ENCODE results near the gene LDLRAD4. TPM values are rescaled to one million over a fixed set of nuclear protein-coding genes. Genes with fewer than 3 reads are reported as not detected.

LDLRAD4 gene
- total RNA-seq, 2 donors from 2014 or later: 11.7 to 17.0 TPM

GRCh38 chr18:13379062-13379865 is 160.7 kb downstream of the LDLRAD4 start:
- Histone ChIP-seq H3K9me3 (no peaks in the 10 kb centered on the region), H3K9ac (ENCODE audit: low read depth in 2 of 2, low read length in 2 of 2) (no peak overlapping the region), H3K27me3 (no peaks in the 10 kb centered on the region), H3K4me3 (no peak overlapping the region), H3K36me3 (no peaks in the 10 kb centered on the region), H3K27ac (no peak overlapping the region), H3K4me1 (peaks cover 13% of the 10 kb centered on the region)
- intact Hi-C loops (cut with DNase I): no loop called here
- TF ChIP-seq CTCF (IDR thresholded peaks at IDR 0.05): no peak
- no peak for DNase-seq

- Histone ChIP-seq H3K9me3 (no peaks in the 10 kb centered on the region), H3K4me1 (peaks cover 8% of the 10 kb centered on the region), H3K9ac (ENCODE audit: low read depth in 2 of 2, low read length in 2 of 2) (no peak overlapping the region), H3K27ac (no peak overlapping the region), H3K36me3 (no peaks in the 10 kb centered on the region), H3K4me3 (no peak overlapping the region), H3K27me3 (no peaks in the 10 kb centered on the region)
- TF ChIP-seq CTCF (IDR thresholded peaks at IDR 0.05): no peak
- DNase-seq: no peak
- intact Hi-C loops (cut with DNase I): no loop called here
Measured at GRCh38 chr18:13379930-13380690, 161.6 kb downstream of the LDLRAD4 start.

- Histone ChIP-seq H3K9ac (ENCODE audit: low read depth in 2 of 2, low read length in 2 of 2) (no peak overlapping the region), H3K4me1 (peaks cover 7% of the 10 kb centered on the region), H3K27ac (no peak overlapping the region), H3K27me3 (no peaks in the 10 kb centered on the region), H3K9me3 (no peaks in the 10 kb centered on the region), H3K36me3 (no peaks in the 10 kb centered on the region), H3K4me3 (no peak overlapping the region)
- no peak for TF ChIP-seq CTCF (IDR thresholded peaks at IDR 0.05)
- intact Hi-C loops (cut with DNase I): no loop called here
- no peak for DNase-seq
Measured at GRCh38 chr18:13380691-13381070, 162.1 kb downstream of the LDLRAD4 start.

- intact Hi-C loops (cut with DNase I): no loop called here
- Histone ChIP-seq H3K9ac (ENCODE audit: low read depth in 2 of 2, low read length in 2 of 2) (peak overlapping the region; percentile 51 to 84), H3K36me3 (no peaks in the 10 kb centered on the region), H3K27ac (no peak overlapping the region), H3K4me1 (peaks cover 7% of the 10 kb centered on the region), H3K4me3 (no peak overlapping the region), H3K9me3 (no peaks in the 10 kb centered on the region), H3K27me3 (no peaks in the 10 kb centered on the region)
- no peak for TF ChIP-seq CTCF (IDR thresholded peaks at IDR 0.05)
- no peak for DNase-seq
Measured at GRCh38 chr18:13381331-13381730, 162.8 kb downstream of the LDLRAD4 start.

GRCh38 chr18:13381944-13382365 is 163.4 kb downstream of the LDLRAD4 start:
- H3K27ac ChIP-seq: peak overlapping the region; percentile 56
- DNase-seq: peak; percentile 55
- peak overlapping the region; percentile 16 for H3K4me3 ChIP-seq
- H3K9ac ChIP-seq (ENCODE audit: low read depth in 2 of 2, low read length in 2 of 2): peak overlapping the region; percentile 51 to 84
- H3K9me3 ChIP-seq: no peaks in the 10 kb centered on the region
- TF ChIP-seq CTCF (IDR thresholded peaks at IDR 0.05): no peak
- no peaks in the 10 kb centered on the region for H3K27me3 ChIP-seq
- H3K36me3 ChIP-seq: no peaks in the 10 kb centered on the region
- peaks cover 7% of the 10 kb centered on the region for H3K4me1 ChIP-seq
- intact Hi-C loops (cut with DNase I): no loop called here
